HepG2 (cell line): ENCODE results near the gene THSD4. TPM values are rescaled to one million over a fixed set of nuclear protein-coding genes. Genes with fewer than 3 reads are reported as not detected.
A peak's percentile ranks its signal among the peaks of the same experiment; 100 is the strongest.
"Not testable (repeated sequence)": the region's sequence is repeated elsewhere in the genome, so short reads cannot be mapped to it uniquely, and the experiment has no call there.

Experiments
- ATAC-seq: fragments of 200-7000 bp; cut with Tn5 transposase; 3 replicates; pipeline ENCODE4 v1.9.1; 2020; ENCODE audit warnings: mild to moderate bottlenecking, moderate library complexity
- BruUV-seq: library from RNA; stranded (reverse); fragments of 400-500 nt; replicated peaks from 2 replicates; lab custom pipeline; 2021; lab: Mats Ljungman, UMichigan
- CTCF ChIA-PET: fragments of 300-600 bp; formaldehyde crosslinking; extraction: SDS; loops from one replicate; lab custom pipeline; 2021; ENCODE audit warnings: low total read pairs, inconsistent platforms, low intra/inter-chr PET ratio; lab: Yijun Ruan, JAX
- POLR2A ChIA-PET: fragments of 350-600 bp; sonication (Branson Sonifier 250); formaldehyde crosslinking; loops from one replicate; lab custom pipeline; 2020; ENCODE audit warnings: antibody characterized with exemption, inconsistent platforms; lab: Yijun Ruan, JAX
- DNase-seq: peaks from one replicate; pipeline ENCODE4 v3.0.0-alpha.2; 2015; ENCODE audit warnings: low spot score
- FAIRE-seq: peaks from 3 replicates; lab custom pipeline; 2011; peaks lifted over from hg19 to GRCh38; lab: Jason Lieb, UNC
- H2AFZ ChIP-seq: one replicate; pipeline ENCODE4 v1.6.1; 2011; ENCODE audit warnings: low read length, inconsistent platforms
- H3K27ac ChIP-seq: fragments of 300-600 bp; 3 replicates; pipeline ENCODE4 v1.8.0; 2011; ENCODE audit warnings: mixed run types, mild to moderate bottlenecking, mixed read lengths, low read length, inconsistent platforms; ENCODE audit not compliant: insufficient read depth; ENCODE audit errors: extremely low read length
- H3K27me3 ChIP-seq, 2 experiments: fragments of 200-600 bp in 1 of 2; 2 replicates in 1 of 2; 3 replicates in 1 of 2; pipeline versions ENCODE4 v1.6.0 to v1.8.0; 2011; ENCODE audit warnings: low read length in 2 of 2, mild to moderate bottlenecking in 2 of 2, moderate library complexity in 2 of 2, inconsistent platforms in 1 of 2; ENCODE audit not compliant: insufficient read depth in 2 of 2, control insufficient read depth in 1 of 2
- H3K36me3 ChIP-seq, 2 experiments: fragments of 200-600 bp in 1 of 2; replicated peaks in 1 of 2; 2 replicates in 1 of 2; 3 replicates in 1 of 2; pipeline versions ENCODE4 v1.5.1 to v1.8.0; 2011; ENCODE audit warnings: low read length in 2 of 2, inconsistent platforms in 1 of 2; ENCODE audit not compliant: insufficient read depth in 2 of 2, control insufficient read depth in 1 of 2
- H3K4me1 ChIP-seq: 2 replicates; pipeline ENCODE4 v1.5.1; 2012; ENCODE audit warnings: low read length, inconsistent platforms; ENCODE audit not compliant: insufficient read depth
- H3K4me2 ChIP-seq: 2 replicates; pipeline ENCODE4 v1.6.0; 2011; ENCODE audit warnings: low read depth, low read length, inconsistent platforms
- H3K4me3 ChIP-seq, 3 experiments: fragments of 200-600 bp in 1 of 3; sonication (generic), shearing (Covaris generic) in 1 of 3; replicated peaks in 1 of 3; 2 replicates each; pipeline ENCODE4 v1.5.1; 2011 to 2016; ENCODE audit warnings: low read length in 3 of 3, inconsistent platforms in 2 of 3, low read depth in 2 of 3, mild to moderate bottlenecking in 2 of 3, control low read depth in 1 of 3, mixed read lengths in 1 of 3; ENCODE audit not compliant: insufficient read depth in 1 of 3
- H3K79me2 ChIP-seq: one replicate; pipeline ENCODE4 v1.6.1; 2011; ENCODE audit warnings: low read length, inconsistent platforms; ENCODE audit not compliant: insufficient read depth
- H3K9ac ChIP-seq: 2 replicates; pipeline ENCODE4 v1.6.0; 2011; ENCODE audit warnings: mild to moderate bottlenecking, low read depth, low read length, inconsistent platforms; ENCODE audit not compliant: insufficient read depth
- H3K9me3 ChIP-seq: 2 replicates; pipeline ENCODE4 v1.5.1; 2012; ENCODE audit warnings: mild to moderate bottlenecking, low read length
- H4K20me1 ChIP-seq: 2 replicates; pipeline ENCODE4 v1.6.0; 2011; ENCODE audit warnings: inconsistent platforms, mild to moderate bottlenecking, low read length, moderate library complexity; ENCODE audit not compliant: insufficient read depth
- ATF1 ChIP-seq: IDR thresholded peaks from 2 replicates; pipeline ENCODE4 v1.6.1; 2016; ENCODE audit warnings: mild to moderate bottlenecking, control low read depth
- ATF3 ChIP-seq: sonication (generic); formaldehyde crosslinking; IDR thresholded peaks from 2 replicates; pipeline ENCODE4 v1.4.0; 2020; ENCODE audit warnings: missing genetic modification reagents
- CREM ChIP-seq, 2 experiments: sonication (generic) in 1 of 2; formaldehyde crosslinking in 1 of 2; IDR thresholded peaks; 2 replicates each; pipeline versions ENCODE4 v1.4.0 to v1.6.1; 2016 to 2020; ENCODE audit warnings: antibody characterized with exemption in 1 of 2, mild to moderate bottlenecking in 1 of 2, missing genetic modification reagents in 1 of 2
- EEA1 ChIP-seq: sonication (generic); formaldehyde crosslinking; IDR thresholded peaks from 2 replicates; pipeline ENCODE4 v1.5.1; 2020; ENCODE audit warnings: mild to moderate bottlenecking, missing genetic modification reagents, borderline replicate concordance
- GABPA ChIP-seq, 2 experiments: IDR thresholded peaks; 2 replicates each; pipeline ENCODE4 v1.6.1; 2011 to 2016; ENCODE audit warnings: low read depth in 2 of 2, low read length in 1 of 2, missing biosample characterization in 1 of 2, missing genetic modification characterization in 1 of 2
- GATAD2A ChIP-seq: IDR thresholded peaks from 2 replicates; pipeline ENCODE4 v1.6.1; 2016
- ZEB1 ChIP-seq: IDR thresholded peaks from 2 replicates; pipeline ENCODE4 v1.6.1; 2012; ENCODE audit warnings: mild to moderate bottlenecking, low read depth, inconsistent platforms; ENCODE audit not compliant: insufficient replicate concordance
- ZFP36L2 ChIP-seq: sonication (generic); formaldehyde crosslinking; IDR thresholded peaks from 2 replicates; pipeline ENCODE4 v1.4.0; 2020; ENCODE audit warnings: missing genetic modification reagents
- WGBS: methylation state at CpG from one replicate; pipeline ENCODE4 v1.1.6; 2017; ENCODE audit warnings: low lambda C conversion rate; 5-methylcytosine and 5-hydroxymethylcytosine counted together
- in situ Hi-C: cut with HindIII; loops from 2 replicates; pipeline ENCODE4 v1.10.0; 2017; ENCODE audit warnings: low pct_unique_long_range_greater_than_20kb; ENCODE audit not compliant: extremely low pct_ligation_motif_present
- intact Hi-C: fragments of 100-400 bp; cut with micrococcal nuclease; formaldehyde crosslinking; loops from one replicate; pipeline ENCODE4 v1.10.0; 2022; ENCODE audit not compliant: unreplicated experiment
- polyA plus RNA-seq, 8 experiments: library from polyadenylated mRNA; depleted of rRNA in 3 of 8; stranded (reverse) in 7 of 8; unstranded in 1 of 8; fragments of >200 nt; fragmentation: Illumina TruSeq in 4 of 8; extraction: Trizol in 4 of 8; gene quantifications; 2 replicates each; pipeline versions ENCODE4 v1.2.1 to v1.2.3, GENCODE V29; 2011 to 2016; ENCODE audit warnings: low read depth in 4 of 8, missing spikeins in 1 of 8, mixed read lengths in 1 of 8; ENCODE audit not compliant: insufficient read depth in 1 of 8
- total RNA-seq, 5 experiments: library from RNA; depleted of rRNA; stranded (reverse); fragments of >200 nt; fragmentation: Illumina TruSeq; extraction: Trizol; gene quantifications; 2 replicates each; pipeline ENCODE4 v1.2.3, GENCODE V29; 2016; ENCODE audit warnings: low read depth in 1 of 5

The THSD4 gene
- total and polyA plus RNA-seq, 2 of the 13 experiments (the other 11 are each of a cell fraction or from before 2014, with no cell fraction given) = 0.07 to 0.21 TPM

DNA sequence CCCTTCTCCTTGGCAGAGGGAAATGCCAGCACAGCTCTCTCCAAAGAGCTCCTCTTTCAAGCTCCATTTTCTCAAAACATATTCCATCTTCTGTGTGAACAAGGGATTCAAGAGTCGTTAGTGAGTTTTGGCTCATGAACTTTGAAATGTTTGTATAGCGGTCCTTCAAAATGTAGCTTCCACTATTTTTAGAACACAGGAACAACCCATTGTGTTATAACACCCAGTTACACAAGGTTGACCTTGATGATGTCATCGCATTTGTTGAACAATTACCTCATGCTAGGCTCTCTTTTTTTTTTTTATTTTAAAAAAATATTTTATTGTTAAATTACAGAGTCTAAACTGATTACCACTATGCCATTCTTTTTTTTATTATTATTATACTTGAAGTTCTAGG lies 251.7 kb downstream of the THSD4 start (continued):
- TF ChIP-seq ATF3 (CRISPR knock-in tag) (peak; percentile 56; the same call in 1 of the 2 replicates), ZFP36L2 (CRISPR knock-in tag) (no peak), CREM (IDR thresholded peaks at IDR 0.05) (peak; percentile 63; the same call in 1 of the 2 replicates), CREM (CRISPR knock-in tag; IDR thresholded peaks at IDR 0.05) (no peak), GABPA (IDR thresholded peaks at IDR 0.05; ENCODE audit: low read depth, low read length) (no peak), GABPA (CRISPR knock-in tag; IDR thresholded peaks at IDR 0.05; ENCODE audit: low read depth) (peak; percentile 13; the same call in 1 of the 2 replicates), ZEB1 (no peak), EEA1 (CRISPR knock-in tag) (no peak), GATAD2A (0 out of 2 replicates have a peak, but pooled peaks have one; percentile 37), ATF1 (CRISPR knock-in tag) (0 out of 2 replicates have a peak, but pooled peaks have one; percentile 39)

DNA sequence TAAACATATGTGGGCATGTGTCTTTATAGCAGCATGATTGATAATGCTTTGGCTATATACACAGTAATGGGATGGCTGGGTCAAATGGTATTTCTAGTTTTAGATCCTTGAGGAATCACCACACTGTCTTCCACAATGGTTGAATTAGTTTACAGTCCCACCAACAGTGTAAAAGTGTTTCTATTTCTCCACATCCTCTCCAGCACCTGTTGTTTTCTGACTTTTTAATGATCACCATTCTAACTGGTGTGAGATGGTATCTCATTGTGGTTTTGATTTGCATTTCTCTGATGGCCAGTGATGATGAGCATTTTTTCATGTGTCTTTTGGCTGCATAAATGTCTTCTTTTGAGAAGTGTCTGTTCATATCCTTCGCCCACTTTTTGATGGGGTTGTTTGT lies 252.5 kb downstream of the THSD4 start:
- POLR2A ChIA-PET, H3K9me3 ChIP-seq: not testable (repeated sequence)

DNA sequence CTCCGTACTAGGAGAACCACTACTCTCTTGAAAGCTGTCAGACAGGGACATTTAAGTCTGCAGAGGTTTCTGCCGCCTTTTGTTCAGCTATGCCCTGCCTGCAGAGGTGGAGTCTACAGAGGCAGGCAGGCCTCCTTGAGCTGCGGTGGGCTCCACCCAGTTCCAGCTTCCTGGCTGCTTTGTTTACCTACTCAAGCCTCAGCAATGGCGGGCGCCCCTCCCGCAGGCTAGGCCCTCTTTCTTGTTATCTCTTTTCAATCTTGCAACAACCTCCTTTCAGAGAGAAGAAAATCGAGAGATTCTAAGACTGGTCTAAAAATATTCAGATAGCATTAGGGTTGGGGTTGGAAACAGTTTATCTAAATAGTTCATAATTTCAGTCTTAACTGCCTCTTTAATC lies 257.5 kb downstream of the THSD4 start:
- H3K4me3 ChIP-seq, FAIRE-seq, BruUV-seq, POLR2A ChIA-PET, H3K79me2 ChIP-seq, intact Hi-C loops, H3K9ac ChIP-seq, H4K20me1 ChIP-seq, H3K9me3 ChIP-seq, ATAC-seq, H3K27ac ChIP-seq, DNase-seq, H3K27me3 ChIP-seq, H3K36me3 ChIP-seq, H2AFZ ChIP-seq, H3K4me2 ChIP-seq, CTCF ChIA-PET, H3K4me1 ChIP-seq, in situ Hi-C loops: not testable (repeated sequence)
- 3% methylated on average over 5 of the region's 7 CpGs for WGBS

More for the DNA sequence above, 252.5 kb downstream of the THSD4 start:
- H3K36me3 ChIP-seq, H3K9ac ChIP-seq, H4K20me1 ChIP-seq, FAIRE-seq, H3K27me3 ChIP-seq, H2AFZ ChIP-seq, H3K27ac ChIP-seq, H3K4me2 ChIP-seq, intact Hi-C loops, BruUV-seq, H3K4me3 ChIP-seq, ATAC-seq, in situ Hi-C loops, DNase-seq, H3K79me2 ChIP-seq, CTCF ChIA-PET: not testable (repeated sequence)
- H3K4me1 ChIP-seq = peaks cover 12% of the 10 kb centered on the region
- no CpG with 5 or more reads among the region's 1 CpG for WGBS
